GM13976 (cell line): Measurements from ENCODE around the gene MIER3.

Experiments
- DNase-seq: peaks from one replicate; pipeline ENCODE4 v3.0.0; 2012; ENCODE audit warnings: low spot score
- in situ Hi-C: fragments of 300-500 bp; cut with MboI; formaldehyde crosslinking; loops from one replicate; pipeline ENCODE4 v1.12.0; 2022; ENCODE audit warnings: low sequenced_read_pairs, mixed read lengths, inconsistent platforms; ENCODE audit not compliant: unreplicated experiment
- TF ChIP-seq, protein P1 (sequence below): IDR thresholded peaks from 2 replicates; pipeline ENCODE4 v1.5.1; 2012; ENCODE audit warnings: borderline replicate concordance, mild to moderate bottlenecking; ENCODE audit not compliant: insufficient read depth; ENCODE audit errors: extremely low read depth, missing control alignments, control extremely low read depth

MIER3 gene, protein sequence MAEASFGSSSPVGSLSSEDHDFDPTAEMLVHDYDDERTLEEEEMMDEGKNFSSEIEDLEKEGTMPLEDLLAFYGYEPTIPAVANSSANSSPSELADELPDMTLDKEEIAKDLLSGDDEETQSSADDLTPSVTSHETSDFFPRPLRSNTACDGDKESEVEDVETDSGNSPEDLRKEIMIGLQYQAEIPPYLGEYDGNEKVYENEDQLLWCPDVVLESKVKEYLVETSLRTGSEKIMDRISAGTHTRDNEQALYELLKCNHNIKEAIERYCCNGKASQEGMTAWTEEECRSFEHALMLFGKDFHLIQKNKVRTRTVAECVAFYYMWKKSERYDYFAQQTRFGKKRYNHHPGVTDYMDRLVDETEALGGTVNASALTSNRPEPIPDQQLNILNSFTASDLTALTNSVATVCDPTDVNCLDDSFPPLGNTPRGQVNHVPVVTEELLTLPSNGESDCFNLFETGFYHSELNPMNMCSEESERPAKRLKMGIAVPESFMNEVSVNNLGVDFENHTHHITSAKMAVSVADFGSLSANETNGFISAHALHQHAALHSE

DNA sequence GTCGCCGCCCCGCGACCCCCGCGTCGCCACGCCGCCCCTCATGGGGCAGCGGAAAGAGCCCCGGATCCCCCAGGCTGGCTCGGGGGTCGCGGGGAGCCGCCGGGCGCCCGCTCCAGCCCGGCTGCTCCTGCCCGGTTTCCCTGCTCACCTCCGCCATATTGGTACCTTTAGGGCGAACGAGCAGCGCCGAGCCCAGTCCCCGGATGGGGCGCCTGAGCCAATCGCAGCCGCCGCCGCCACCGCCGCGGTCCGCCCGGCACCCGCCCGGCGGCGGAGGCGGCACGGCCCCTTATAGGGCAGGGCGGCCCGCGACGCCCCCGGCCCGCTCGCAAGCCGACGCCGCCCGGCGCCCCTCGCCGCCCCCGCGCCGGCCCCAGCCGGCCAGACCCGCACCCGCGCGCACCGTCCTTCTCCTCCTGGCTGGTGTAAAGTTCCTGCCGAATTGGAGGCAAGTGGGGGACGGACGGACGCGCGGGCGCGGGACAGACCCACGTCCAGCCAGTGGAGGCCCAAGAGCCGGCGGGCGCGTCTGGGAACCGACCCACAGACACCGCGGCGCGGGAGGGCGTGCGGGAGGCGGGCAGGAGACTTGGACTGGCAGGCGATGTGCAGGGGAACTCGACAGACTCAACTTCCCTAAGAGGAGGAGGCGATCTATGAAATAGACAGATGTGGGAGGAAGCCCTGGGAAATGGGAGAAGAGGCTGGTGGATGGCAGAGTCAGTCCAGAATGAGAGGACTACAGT lies at the start of gene MIER3:
Gene MIER3, minus strand, starts transcription at position 178 of the 746 bp plus-strand sequence. Its CDS starts 21 bp downstream, at position 157.
- DNase-seq, result peak; percentile 95
- in situ Hi-C loops, result no loop called here
- TF ChIP-seq, protein P1, sequence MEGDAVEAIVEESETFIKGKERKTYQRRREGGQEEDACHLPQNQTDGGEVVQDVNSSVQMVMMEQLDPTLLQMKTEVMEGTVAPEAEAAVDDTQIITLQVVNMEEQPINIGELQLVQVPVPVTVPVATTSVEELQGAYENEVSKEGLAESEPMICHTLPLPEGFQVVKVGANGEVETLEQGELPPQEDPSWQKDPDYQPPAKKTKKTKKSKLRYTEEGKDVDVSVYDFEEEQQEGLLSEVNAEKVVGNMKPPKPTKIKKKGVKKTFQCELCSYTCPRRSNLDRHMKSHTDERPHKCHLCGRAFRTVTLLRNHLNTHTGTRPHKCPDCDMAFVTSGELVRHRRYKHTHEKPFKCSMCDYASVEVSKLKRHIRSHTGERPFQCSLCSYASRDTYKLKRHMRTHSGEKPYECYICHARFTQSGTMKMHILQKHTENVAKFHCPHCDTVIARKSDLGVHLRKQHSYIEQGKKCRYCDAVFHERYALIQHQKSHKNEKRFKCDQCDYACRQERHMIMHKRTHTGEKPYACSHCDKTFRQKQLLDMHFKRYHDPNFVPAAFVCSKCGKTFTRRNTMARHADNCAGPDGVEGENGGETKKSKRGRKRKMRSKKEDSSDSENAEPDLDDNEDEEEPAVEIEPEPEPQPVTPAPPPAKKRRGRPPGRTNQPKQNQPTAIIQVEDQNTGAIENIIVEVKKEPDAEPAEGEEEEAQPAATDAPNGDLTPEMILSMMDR, result no peak

DNA sequence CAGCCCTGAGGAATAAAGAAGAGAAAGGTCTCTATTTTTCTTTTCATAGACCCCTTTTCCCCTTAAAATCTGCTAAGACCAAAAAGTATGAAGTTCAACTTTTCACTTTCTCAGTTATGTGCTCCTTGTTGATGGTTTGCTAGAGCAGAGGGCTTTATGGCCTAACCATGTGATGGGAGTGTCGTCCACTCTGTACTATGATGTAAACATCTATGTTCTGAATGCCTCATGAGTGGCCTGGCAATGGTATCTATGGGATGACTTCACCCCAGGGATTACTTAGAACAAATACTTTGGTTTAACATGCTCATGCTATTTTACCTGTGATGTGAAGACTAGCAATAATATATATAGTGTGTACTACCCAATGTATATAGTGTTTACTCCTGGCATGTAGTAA lies 43.7 kb upstream of the MIER3 start:
- in situ Hi-C loops, result no loop called here
- DNase-seq, result no peak

DNA sequence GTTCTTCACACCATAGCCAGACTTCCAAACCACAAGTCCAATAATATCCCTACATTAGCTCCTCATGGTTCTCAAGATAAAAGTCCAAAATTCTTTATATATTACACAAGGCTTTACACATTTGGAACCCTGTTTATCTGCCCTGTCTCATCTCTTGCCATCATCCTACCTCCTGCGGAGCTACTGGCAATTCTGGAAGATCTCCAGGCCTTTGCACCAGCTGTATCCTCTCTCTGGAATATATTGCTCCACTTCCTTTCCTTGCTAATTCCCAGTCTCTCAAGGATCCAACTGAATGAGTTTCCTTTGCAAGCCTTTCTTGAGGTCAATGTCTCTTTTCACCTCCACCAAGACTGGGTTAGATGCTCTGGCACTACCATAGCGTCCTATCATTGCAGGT lies 41.3 kb upstream of the MIER3 start:
- TF ChIP-seq, protein P1, result no peak
- in situ Hi-C loops, result no loop called here
- DNase-seq, result no peak

More for the DNA sequence above, 43.7 kb upstream of the MIER3 start:
- TF ChIP-seq, protein P1, result no peak

DNA sequence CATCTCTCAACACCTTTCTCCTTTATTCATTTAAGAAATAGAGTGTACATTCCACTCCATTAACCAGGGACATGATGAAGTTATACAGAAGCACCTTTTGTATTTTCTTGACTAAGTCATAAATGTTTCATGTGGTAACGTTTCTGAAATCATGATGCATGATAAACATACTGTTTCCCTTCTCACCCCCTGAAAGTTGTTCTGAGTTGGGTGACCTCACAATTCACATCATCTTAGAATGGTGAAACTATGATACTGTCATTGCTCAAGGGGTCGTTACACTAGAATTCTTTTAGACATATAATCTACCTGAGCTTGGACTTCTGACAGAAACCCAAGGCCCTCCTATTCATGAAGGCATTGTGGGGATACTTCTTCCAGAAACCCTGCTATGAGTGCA lies 37.8 kb upstream of the MIER3 start:
- TF ChIP-seq, protein P1, result no peak
- DNase-seq, result no peak
- in situ Hi-C loops, result no loop called here

DNA sequence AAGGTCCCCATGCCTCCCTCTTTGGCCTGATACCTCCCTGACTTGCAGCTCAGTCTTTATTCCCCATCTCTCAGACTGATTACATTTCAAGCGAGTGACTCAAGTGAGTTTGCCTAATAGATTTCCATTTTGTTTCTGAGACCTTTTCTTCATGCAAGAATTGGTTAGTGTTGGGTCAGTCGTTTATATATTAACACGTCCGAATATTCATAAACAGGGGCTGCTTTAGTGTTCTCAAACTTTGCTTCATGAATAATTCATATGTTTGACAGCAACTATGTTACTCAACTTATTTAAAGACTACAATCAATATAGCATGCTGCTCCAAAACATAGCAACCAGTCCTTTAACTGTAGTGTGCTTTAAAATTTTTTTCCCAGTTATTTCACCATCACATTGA lies 36.6 kb upstream of the MIER3 start:
- in situ Hi-C loops, result no loop called here
- TF ChIP-seq, protein P1, result no peak
- no peak for DNase-seq

DNA sequence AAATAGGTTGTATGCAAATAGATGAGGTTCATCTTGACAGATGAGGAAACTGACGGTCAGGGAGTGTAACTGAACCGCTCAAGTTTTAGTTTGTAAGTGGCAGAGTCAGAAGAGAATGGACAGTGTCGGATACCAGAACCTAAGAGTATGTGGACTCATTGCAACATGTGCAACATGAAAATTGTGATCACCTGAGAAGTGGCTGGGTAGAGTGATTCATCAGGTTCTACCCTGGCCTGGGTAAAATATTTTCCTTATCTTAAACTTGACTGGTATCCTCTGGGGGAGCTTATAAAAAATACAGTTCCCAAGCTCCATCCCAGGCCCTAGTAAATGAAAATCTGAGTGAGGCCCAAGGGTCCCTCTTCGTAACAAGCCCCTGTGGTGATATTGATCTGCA lies 35.2 kb upstream of the MIER3 start:
- no peak for DNase-seq
- in situ Hi-C loops, result no loop called here
- TF ChIP-seq, protein P1, result no peak
